Measurements from ENCODE around the gene RIMBP2.

Gene RIMBP2

DNA sequence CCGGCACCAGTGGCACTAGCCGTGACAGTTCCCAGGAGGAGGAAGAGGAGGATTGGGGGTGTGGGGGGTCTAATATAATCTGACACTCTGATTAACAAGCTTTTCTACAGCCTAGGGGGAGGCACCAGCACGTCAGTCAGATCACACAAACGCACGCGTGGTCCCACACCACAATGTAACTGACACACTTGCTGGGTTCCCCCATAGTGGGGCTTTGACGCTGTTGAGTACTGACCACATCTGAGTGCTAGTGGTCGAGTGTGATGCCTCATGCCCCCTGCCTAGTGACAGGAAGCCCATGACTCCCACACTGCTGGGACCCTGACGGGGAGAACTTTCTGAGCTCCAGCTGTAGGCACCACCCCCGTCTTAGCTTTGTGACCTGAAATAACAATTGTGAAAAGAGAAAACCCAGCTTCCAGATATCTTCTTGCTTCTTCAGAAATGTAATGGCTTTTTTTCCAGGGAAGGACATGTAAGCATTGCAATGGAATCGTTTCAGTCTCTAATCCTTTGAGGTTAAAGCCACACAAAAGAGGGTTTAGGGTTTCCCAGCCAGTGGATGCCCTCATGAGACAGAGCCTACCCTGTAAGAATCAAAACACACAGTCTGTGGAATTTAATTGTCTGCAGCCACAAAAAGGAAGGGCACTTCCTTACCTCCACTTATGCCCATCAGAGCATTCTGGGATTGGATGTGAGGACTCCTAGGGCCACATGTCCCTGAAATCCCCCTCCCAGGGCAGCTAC is 194.5 kb downstream of the RIMBP2 start:
- H3K27ac ChIP-seq: no peak overlapping the region
- TF ChIP-seq, protein P1, sequence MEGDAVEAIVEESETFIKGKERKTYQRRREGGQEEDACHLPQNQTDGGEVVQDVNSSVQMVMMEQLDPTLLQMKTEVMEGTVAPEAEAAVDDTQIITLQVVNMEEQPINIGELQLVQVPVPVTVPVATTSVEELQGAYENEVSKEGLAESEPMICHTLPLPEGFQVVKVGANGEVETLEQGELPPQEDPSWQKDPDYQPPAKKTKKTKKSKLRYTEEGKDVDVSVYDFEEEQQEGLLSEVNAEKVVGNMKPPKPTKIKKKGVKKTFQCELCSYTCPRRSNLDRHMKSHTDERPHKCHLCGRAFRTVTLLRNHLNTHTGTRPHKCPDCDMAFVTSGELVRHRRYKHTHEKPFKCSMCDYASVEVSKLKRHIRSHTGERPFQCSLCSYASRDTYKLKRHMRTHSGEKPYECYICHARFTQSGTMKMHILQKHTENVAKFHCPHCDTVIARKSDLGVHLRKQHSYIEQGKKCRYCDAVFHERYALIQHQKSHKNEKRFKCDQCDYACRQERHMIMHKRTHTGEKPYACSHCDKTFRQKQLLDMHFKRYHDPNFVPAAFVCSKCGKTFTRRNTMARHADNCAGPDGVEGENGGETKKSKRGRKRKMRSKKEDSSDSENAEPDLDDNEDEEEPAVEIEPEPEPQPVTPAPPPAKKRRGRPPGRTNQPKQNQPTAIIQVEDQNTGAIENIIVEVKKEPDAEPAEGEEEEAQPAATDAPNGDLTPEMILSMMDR (conservative IDR thresholded peaks at IDR 0.05): no peak

DNA sequence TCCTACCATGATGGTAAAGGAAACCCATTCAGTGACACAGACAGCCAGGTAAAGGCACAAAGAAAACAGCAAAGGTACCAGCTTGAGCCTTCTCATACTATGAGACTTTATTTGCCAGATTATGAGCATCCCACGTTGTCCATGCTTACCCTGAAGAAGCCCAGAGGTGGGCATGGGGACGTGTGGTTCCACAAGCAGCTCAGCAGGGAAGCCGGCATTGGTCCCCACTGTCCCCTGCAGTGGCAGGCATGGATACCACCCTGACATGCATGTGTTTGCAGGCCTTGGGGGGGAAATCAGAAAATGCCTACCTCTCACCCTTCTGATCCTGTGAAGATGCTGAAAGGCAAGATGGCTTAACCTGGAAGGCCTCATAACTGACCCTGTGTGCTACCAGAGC is 195.3 kb downstream of the RIMBP2 start:
- no peak overlapping the region for H3K27ac ChIP-seq
- TF ChIP-seq, protein P1 (conservative IDR thresholded peaks at IDR 0.05): no peak

DNA sequence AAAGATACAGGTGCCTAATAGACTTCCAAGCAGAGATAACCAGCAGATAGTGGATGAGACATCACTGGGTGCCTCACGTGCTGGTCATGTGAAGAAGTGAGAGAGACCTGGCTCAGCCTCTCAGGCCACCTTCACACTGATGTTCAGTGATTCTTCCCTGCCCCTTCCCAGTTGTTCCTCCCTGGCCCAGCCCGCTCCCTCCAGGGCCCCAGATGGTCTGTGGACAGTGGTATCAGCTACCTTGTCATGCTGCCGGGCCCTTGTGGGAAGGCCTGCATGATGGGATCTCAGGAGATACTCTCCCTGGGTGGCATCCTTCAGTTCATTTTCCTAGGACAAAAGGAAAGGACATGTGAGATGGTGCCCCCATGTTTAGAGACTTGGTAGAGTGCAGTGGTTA is 198.5 kb downstream of the RIMBP2 start:
- TF ChIP-seq, protein P1 (conservative IDR thresholded peaks at IDR 0.05): no peak
- H3K27ac ChIP-seq: no peak overlapping the region

DNA sequence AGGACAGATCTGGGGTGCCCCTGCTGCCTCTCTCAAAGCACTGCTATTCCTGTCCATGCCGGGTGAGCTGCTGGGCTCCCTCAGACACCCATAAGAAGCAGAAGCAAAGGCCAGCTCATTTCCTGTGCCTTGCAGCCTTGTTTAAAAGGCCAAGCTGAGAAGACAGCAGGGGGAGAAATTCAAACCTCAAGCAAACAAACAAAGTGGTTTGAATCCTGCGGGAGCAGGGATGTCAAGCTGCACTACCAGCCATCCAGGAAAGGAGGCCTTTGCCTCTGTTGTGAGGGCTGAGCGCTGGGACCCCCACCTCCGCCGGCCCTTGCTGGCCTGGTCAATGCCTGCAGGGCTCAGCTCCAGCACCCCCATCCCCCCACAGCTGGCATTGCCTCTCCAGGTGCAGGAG is 201.9 kb downstream of the RIMBP2 start:
- TF ChIP-seq, protein P1 (conservative IDR thresholded peaks at IDR 0.05): no peak

DNA sequence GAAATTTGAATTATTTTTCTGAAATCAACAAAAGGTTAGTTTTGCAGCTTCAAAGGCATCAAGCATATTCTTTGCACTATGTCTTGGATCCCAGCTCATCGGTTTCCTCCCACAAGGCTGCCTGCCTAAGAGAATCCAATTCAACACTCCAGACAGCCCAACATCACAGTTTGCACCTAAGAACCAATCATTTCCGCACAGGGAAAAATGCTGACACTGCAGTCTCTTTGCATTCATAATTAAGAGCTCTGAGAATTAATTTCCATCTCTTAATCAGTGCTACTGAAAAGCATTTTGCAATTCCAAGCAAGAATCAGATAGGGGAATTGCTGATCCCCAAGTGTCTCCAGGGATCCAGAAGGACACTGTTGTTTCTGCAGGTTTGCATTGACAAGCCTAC is 202.5 kb downstream of the RIMBP2 start:
- H3K27ac ChIP-seq: no peak overlapping the region
- TF ChIP-seq, protein P1 (conservative IDR thresholded peaks at IDR 0.05): no peak

More for the DNA sequence above, 201.9 kb downstream of the RIMBP2 start:
- H3K27ac ChIP-seq: no peak overlapping the region

DNA sequence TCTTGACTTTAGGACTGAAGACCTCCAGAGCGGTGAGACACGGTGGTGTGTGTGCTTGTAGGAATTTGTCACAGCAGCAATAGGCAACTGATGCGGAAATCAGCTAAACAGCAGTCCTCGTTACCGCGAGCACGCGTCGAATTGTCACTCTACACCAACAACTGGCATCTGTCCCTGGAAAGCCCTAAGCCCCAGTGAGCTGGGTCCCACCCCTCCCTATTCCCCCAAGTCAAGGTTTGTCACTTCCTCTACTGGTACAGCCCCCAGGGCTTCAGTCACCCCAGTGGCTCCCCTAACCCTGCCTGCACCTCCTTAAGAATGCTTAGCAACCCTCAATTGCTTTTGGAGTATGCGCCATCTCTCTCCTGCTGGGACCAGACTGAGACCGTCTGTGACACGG is 204.8 kb downstream of the RIMBP2 start:
- H3K27ac ChIP-seq: no peak overlapping the region
- TF ChIP-seq, protein P1 (conservative IDR thresholded peaks at IDR 0.05): no peak

DNA sequence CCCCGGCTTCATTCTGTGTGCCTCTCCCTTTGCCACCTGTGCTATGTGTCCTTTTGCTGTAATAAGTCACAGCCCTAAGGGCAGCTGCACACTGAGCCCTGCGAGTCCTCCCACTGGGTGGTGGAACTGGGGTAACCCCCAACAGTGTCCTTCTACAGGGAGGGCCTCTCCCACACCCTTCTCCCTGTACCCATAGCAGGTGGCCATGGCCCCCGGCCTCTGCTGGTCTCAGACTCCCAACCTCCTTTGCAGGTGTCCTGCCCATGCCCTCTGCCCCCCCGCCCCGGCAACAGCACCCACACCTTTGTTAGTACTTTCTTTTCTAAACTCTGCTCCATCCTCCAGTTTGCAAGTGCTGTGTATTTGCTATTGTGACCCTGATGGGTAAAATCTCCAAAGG is 206.6 kb downstream of the RIMBP2 start:
- no peak overlapping the region for H3K27ac ChIP-seq
- TF ChIP-seq, protein P1 (conservative IDR thresholded peaks at IDR 0.05): no peak

Data from VCaP (cell line).